Osteoblast (primary cell): ENCODE data around the gene TM7SF2. TPM values are rescaled to one million over a fixed set of nuclear protein-coding genes. Genes with fewer than 3 reads are reported as not detected.

Experiments
- DNase-seq: peaks from one replicate; pipeline ENCODE4 v3.0.0; 2011; ENCODE audit warnings: low spot score, mixed read lengths; ENCODE audit not compliant: insufficient read length; ENCODE audit errors: missing footprints
- H2AFZ ChIP-seq: 2 replicates; pipeline ENCODE4 v1.6.0; 2011; ENCODE audit warnings: mild to moderate bottlenecking, low read length
- H3K27ac ChIP-seq: 2 replicates; pipeline ENCODE4 v1.5.1; 2011; ENCODE audit warnings: mild to moderate bottlenecking, low read depth, low read length, moderate library complexity
- H3K27me3 ChIP-seq: 2 replicates; pipeline ENCODE4 v1.6.0; 2012; ENCODE audit warnings: mild to moderate bottlenecking, control low read depth, inconsistent platforms, low read length, moderate library complexity; ENCODE audit not compliant: insufficient read depth
- H3K36me3 ChIP-seq: 2 replicates; pipeline ENCODE4 v1.5.1; 2011; ENCODE audit warnings: mild to moderate bottlenecking, low read length, control low read depth, moderate library complexity; ENCODE audit not compliant: insufficient read depth
- H3K4me1 ChIP-seq: 2 replicates; pipeline ENCODE4 v1.5.1; 2011; ENCODE audit warnings: mild to moderate bottlenecking, low read length, control low read depth, moderate library complexity; ENCODE audit not compliant: insufficient read depth
- H3K4me2 ChIP-seq: 2 replicates; pipeline ENCODE4 v1.6.0; 2011; ENCODE audit warnings: mild to moderate bottlenecking, low read length; ENCODE audit not compliant: insufficient read depth
- H3K4me3 ChIP-seq: fragments of 200-600 bp; sonication (generic); 3 replicates; pipeline ENCODE4 v1.5.1; 2012; ENCODE audit warnings: mild to moderate bottlenecking, low read length, inconsistent platforms; ENCODE audit not compliant: insufficient read depth
- H3K79me2 ChIP-seq: 2 replicates; pipeline ENCODE4 v1.6.0; 2012; ENCODE audit warnings: mild to moderate bottlenecking, low read length, control low read depth, inconsistent platforms; ENCODE audit not compliant: insufficient read depth
- H3K9me3 ChIP-seq: 2 replicates; pipeline ENCODE4 v1.5.1; 2011; ENCODE audit warnings: low read depth, low read length, control low read depth
- H4K20me1 ChIP-seq: 2 replicates; pipeline ENCODE4 v1.6.0; 2012; ENCODE audit warnings: mild to moderate bottlenecking, low read length, control low read depth; ENCODE audit not compliant: insufficient read depth
- total RNA-seq: library from RNA; depleted of rRNA; stranded (reverse); fragments of >200 nt; gene quantifications from 2 replicates; pipeline ENCODE4 v1.2.3, GENCODE V29; 2012
- TF ChIP-seq, protein P1 (sequence below): IDR thresholded peaks from 2 replicates; pipeline ENCODE4 v1.5.1; 2011; ENCODE audit warnings: mild to moderate bottlenecking, low read depth, low read length, moderate library complexity; ENCODE audit errors: extremely low read depth

The TM7SF2 gene
- total RNA-seq, 1 donor = 10.1 TPM

GRCh38 chr11:65132988-65133700, 21.5 kb downstream of the TM7SF2 start:
- H3K79me2 ChIP-seq = peaks cover 52% of the 10 kb centered on the region
- DNase-seq = peak; percentile 82
- H3K4me3 ChIP-seq = peak overlapping the region; percentile 96
- peaks cover 43% of the 10 kb centered on the region for H3K36me3 ChIP-seq
- peaks cover 35% of the 10 kb centered on the region for H4K20me1 ChIP-seq
- TF ChIP-seq, protein P1, sequence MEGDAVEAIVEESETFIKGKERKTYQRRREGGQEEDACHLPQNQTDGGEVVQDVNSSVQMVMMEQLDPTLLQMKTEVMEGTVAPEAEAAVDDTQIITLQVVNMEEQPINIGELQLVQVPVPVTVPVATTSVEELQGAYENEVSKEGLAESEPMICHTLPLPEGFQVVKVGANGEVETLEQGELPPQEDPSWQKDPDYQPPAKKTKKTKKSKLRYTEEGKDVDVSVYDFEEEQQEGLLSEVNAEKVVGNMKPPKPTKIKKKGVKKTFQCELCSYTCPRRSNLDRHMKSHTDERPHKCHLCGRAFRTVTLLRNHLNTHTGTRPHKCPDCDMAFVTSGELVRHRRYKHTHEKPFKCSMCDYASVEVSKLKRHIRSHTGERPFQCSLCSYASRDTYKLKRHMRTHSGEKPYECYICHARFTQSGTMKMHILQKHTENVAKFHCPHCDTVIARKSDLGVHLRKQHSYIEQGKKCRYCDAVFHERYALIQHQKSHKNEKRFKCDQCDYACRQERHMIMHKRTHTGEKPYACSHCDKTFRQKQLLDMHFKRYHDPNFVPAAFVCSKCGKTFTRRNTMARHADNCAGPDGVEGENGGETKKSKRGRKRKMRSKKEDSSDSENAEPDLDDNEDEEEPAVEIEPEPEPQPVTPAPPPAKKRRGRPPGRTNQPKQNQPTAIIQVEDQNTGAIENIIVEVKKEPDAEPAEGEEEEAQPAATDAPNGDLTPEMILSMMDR = no peak
- H3K27ac ChIP-seq = peak overlapping the region; percentile 99
- no peaks in the 10 kb centered on the region for H3K27me3 ChIP-seq
- H3K4me2 ChIP-seq = peak overlapping the region; percentile 85
- H3K4me1 ChIP-seq = peaks cover 18% of the 10 kb centered on the region
- H2AFZ ChIP-seq = no peak overlapping the region
- no peaks in the 10 kb centered on the region for H3K9me3 ChIP-seq

DNA sequence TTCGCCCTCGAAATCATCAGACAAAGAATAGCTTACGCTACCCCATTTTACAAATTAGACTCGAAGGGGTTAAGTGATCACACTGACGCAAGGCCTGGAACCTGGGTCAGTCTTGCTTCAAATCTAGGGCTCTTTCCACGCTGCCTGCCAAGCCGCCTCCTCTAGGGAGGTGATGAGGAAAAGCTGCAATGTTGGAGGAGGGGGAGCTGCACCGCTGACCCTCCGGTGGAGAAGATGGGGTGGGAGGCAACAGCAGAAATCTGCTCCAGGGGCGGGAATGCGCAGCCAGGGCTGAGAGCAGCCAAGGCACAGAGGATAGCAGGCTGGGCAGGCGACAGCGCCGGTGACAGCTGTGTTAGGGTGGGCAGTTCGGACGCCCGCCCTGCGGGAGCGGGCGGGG, 22.1 kb downstream of the TM7SF2 start:
- Histone ChIP-seq H3K4me2 (peak overlapping the region; percentile 85), H3K4me1 (peaks cover 18% of the 10 kb centered on the region), H2AFZ (peak overlapping the region; percentile 93), H3K79me2 (peaks cover 52% of the 10 kb centered on the region), H3K27me3 (no peaks in the 10 kb centered on the region), H3K9me3 (no peaks in the 10 kb centered on the region), H3K4me3 (peak overlapping the region; percentile 96), H4K20me1 (peaks cover 34% of the 10 kb centered on the region), H3K36me3 (peaks cover 38% of the 10 kb centered on the region), H3K27ac (peak overlapping the region; percentile 99)
- peak; percentile 70 for DNase-seq
- TF ChIP-seq, protein P1 = no peak

- Histone ChIP-seq H3K79me2 (peaks cover 52% of the 10 kb centered on the region), H3K4me2 (peak within 1 kb of the TSS; percentile 85), H2AFZ (peak within 1 kb of the TSS; percentile 93), H3K9me3 (no peaks in the 10 kb centered on the region), H3K27me3 (no peaks in the 10 kb centered on the region), H3K27ac (peak within 1 kb of the TSS; percentile 99), H4K20me1 (peaks cover 32% of the 10 kb centered on the region), H3K36me3 (peaks cover 31% of the 10 kb centered on the region), H3K4me3 (peak within 1 kb of the TSS; percentile 96), H3K4me1 (peaks cover 18% of the 10 kb centered on the region)
- DNase-seq = peak; percentile 99
- TF ChIP-seq, protein P1 = no peak
Observed at GRCh38 chr11:65134240-65134951, 22.7 kb downstream of the TM7SF2 start, which contains the start of gene SYVN1. Gene SYVN1 (minus strand): TSS chr11:65134519. CDS start chr11:65133601, 918 bp downstream.
